HEK293 (cell line): ENCODE measurements around the gene RBM20.

Experiments
- AEBP2 ChIP-seq: fragments of 450-650 bp; formaldehyde crosslinking; IDR thresholded peaks from 2 replicates; pipeline ENCODE4 v1.5.1; 2016; ENCODE audit warnings: missing biosample characterization, missing genetic modification characterization, borderline replicate concordance
- GLI2 ChIP-seq: fragments of 450-650 bp; formaldehyde crosslinking; IDR thresholded peaks from 2 replicates; pipeline ENCODE4; 2017; ENCODE audit warnings: missing biosample characterization, missing genetic modification characterization, low read depth, borderline replicate concordance
- GLIS2 ChIP-seq: fragments of 450-650 bp; formaldehyde crosslinking; IDR thresholded peaks from 2 replicates; pipeline ENCODE4 v1.5.1; 2016; ENCODE audit warnings: missing biosample characterization, missing genetic modification characterization
- HOXC10 ChIP-seq: sonication (generic); formaldehyde crosslinking; IDR thresholded peaks from 2 replicates; pipeline ENCODE4 v1.8.1; 2023; ENCODE audit warnings: mild to moderate bottlenecking, missing genetic modification reagents
- INSM2 ChIP-seq: fragments of 450-650 bp; formaldehyde crosslinking; IDR thresholded peaks from 2 replicates; pipeline ENCODE4 v1.5.1; 2016; ENCODE audit warnings: missing biosample characterization, missing genetic modification characterization
- KLF8 ChIP-seq: fragments of 450-650 bp; formaldehyde crosslinking; IDR thresholded peaks from 2 replicates; pipeline ENCODE4 v1.5.1; 2016; ENCODE audit warnings: missing biosample characterization, missing genetic modification characterization
- PRDM6 ChIP-seq: fragments of 450-650 bp; formaldehyde crosslinking; IDR thresholded peaks from 2 replicates; pipeline ENCODE4 v1.5.1; 2017; ENCODE audit warnings: missing biosample characterization, missing genetic modification characterization
- TCF7L2 ChIP-seq: IDR thresholded peaks from 2 replicates; pipeline ENCODE4 v1.6.1; 2011; ENCODE audit warnings: low read depth, mild to moderate bottlenecking, inconsistent platforms, low read length, moderate library complexity, borderline replicate concordance
- ZBTB44 ChIP-seq: fragments of 450-650 bp; IDR thresholded peaks from 2 replicates; pipeline ENCODE4 v1.5.1; 2018; ENCODE audit warnings: missing biosample characterization, mild to moderate bottlenecking, missing genetic modification characterization
- ZFP37 ChIP-seq: fragments of 450-650 bp; formaldehyde crosslinking; IDR thresholded peaks from 2 replicates; pipeline ENCODE4 v1.5.1; 2016; ENCODE audit warnings: missing biosample characterization, missing genetic modification characterization
- ZFP41 ChIP-seq: fragments of 450-650 bp; formaldehyde crosslinking; IDR thresholded peaks from 2 replicates; pipeline ENCODE4 v1.5.1; 2016; ENCODE audit warnings: missing biosample characterization, missing genetic modification characterization, borderline replicate concordance
- ZNF10 ChIP-seq: fragments of 450-650 bp; formaldehyde crosslinking; IDR thresholded peaks from 2 replicates; pipeline ENCODE4 v1.5.1; 2017; ENCODE audit warnings: missing biosample characterization, missing genetic modification characterization
- ZNF112 ChIP-seq: fragments of 450-650 bp; formaldehyde crosslinking; IDR thresholded peaks from 2 replicates; pipeline ENCODE4 v1.5.0; 2017; ENCODE audit warnings: missing biosample characterization, missing genetic modification characterization
- ZNF146 ChIP-seq: fragments of 450-650 bp; formaldehyde crosslinking; IDR thresholded peaks from 2 replicates; pipeline ENCODE4 v1.5.1; 2016; ENCODE audit warnings: missing biosample characterization, missing genetic modification characterization
- ZNF2 ChIP-seq: fragments of 450-650 bp; formaldehyde crosslinking; IDR thresholded peaks from 2 replicates; pipeline ENCODE4 v1.5.1; 2016; ENCODE audit warnings: missing biosample characterization, missing genetic modification characterization
- ZNF23 ChIP-seq: fragments of 450-650 bp; formaldehyde crosslinking; IDR thresholded peaks from 2 replicates; pipeline ENCODE4 v1.5.1; 2016; ENCODE audit warnings: missing biosample characterization, missing genetic modification characterization, borderline replicate concordance
- ZNF280C ChIP-seq: fragments of 450-650 bp; formaldehyde crosslinking; IDR thresholded peaks from 2 replicates; pipeline ENCODE4 v1.5.1; 2016; ENCODE audit warnings: missing biosample characterization, missing genetic modification characterization
- ZNF341 ChIP-seq: fragments of 450-650 bp; formaldehyde crosslinking; IDR thresholded peaks from 2 replicates; pipeline ENCODE4; 2016; ENCODE audit warnings: low read depth, missing biosample characterization, missing genetic modification characterization
- ZNF404 ChIP-seq: fragments of 450-650 bp; formaldehyde crosslinking; IDR thresholded peaks from 2 replicates; pipeline ENCODE4 v1.5.1; 2017; ENCODE audit warnings: missing biosample characterization, missing genetic modification characterization
- ZNF426 ChIP-seq: fragments of 450-650 bp; formaldehyde crosslinking; IDR thresholded peaks from 2 replicates; pipeline ENCODE4 v1.5.1; 2017; ENCODE audit warnings: missing biosample characterization, missing genetic modification characterization, mild to moderate bottlenecking, inconsistent platforms, moderate library complexity
- ZNF510 ChIP-seq: fragments of 450-650 bp; formaldehyde crosslinking; IDR thresholded peaks from 2 replicates; pipeline ENCODE4 v1.5.1; 2018; ENCODE audit warnings: mild to moderate bottlenecking, missing genetic modification characterization, missing biosample characterization; ENCODE audit not compliant: insufficient replicate concordance
- ZNF513 ChIP-seq: fragments of 450-650 bp; IDR thresholded peaks from 2 replicates; pipeline ENCODE4 v1.5.1; 2018; ENCODE audit warnings: missing biosample characterization, missing genetic modification characterization
- ZNF529 ChIP-seq: fragments of 450-650 bp; formaldehyde crosslinking; IDR thresholded peaks from 2 replicates; pipeline ENCODE4 v1.5.1; 2017; ENCODE audit warnings: missing genetic modification characterization, missing biosample characterization; ENCODE audit not compliant: insufficient replicate concordance
- ZNF558 ChIP-seq: fragments of 450-650 bp; formaldehyde crosslinking; IDR thresholded peaks from 2 replicates; pipeline ENCODE4 v1.5.1; 2016; ENCODE audit warnings: missing biosample characterization, missing genetic modification characterization
- ZNF596 ChIP-seq: fragments of 450-650 bp; IDR thresholded peaks from 2 replicates; pipeline ENCODE4 v1.5.0; 2018; ENCODE audit warnings: missing biosample characterization, mild to moderate bottlenecking, missing genetic modification characterization, moderate library complexity
- ZNF629 ChIP-seq: fragments of 450-650 bp; formaldehyde crosslinking; IDR thresholded peaks from 2 replicates; pipeline ENCODE4 v1.5.1; 2017; ENCODE audit warnings: missing biosample characterization, missing genetic modification characterization
- ZNF654 ChIP-seq: fragments of 450-650 bp; formaldehyde crosslinking; IDR thresholded peaks from 2 replicates; pipeline ENCODE4 v1.5.1; 2016; ENCODE audit warnings: low read depth, missing biosample characterization, missing genetic modification characterization
- ZNF660 ChIP-seq: fragments of 450-650 bp; IDR thresholded peaks from 2 replicates; pipeline ENCODE4 v1.5.1; 2018; ENCODE audit warnings: missing biosample characterization, mild to moderate bottlenecking, missing genetic modification characterization
- ZNF791 ChIP-seq: fragments of 450-650 bp; formaldehyde crosslinking; IDR thresholded peaks from 2 replicates; pipeline ENCODE4 v1.5.1; 2016; ENCODE audit warnings: missing biosample characterization, missing genetic modification characterization
- ZNF792 ChIP-seq: fragments of 450-650 bp; formaldehyde crosslinking; IDR thresholded peaks from 2 replicates; pipeline ENCODE4 v1.5.1; 2016; ENCODE audit warnings: missing biosample characterization, missing genetic modification characterization

Gene RBM20

GRCh38 chr10:110648692-110649346 lies 4.7 kb downstream of the RBM20 start (continued):
- TF ChIP-seq KLF8 (tag by site-specific recombination) (no peak), ZBTB44 (tag by site-specific recombination) (no peak), ZNF341 (tag by site-specific recombination) (peak; percentile 62), ZNF146 (no peak), ZNF2 (tag by site-specific recombination) (no peak), HOXC10 (no peak), ZFP41 (tag by site-specific recombination) (no peak), ZNF529 (peak; percentile 11), ZNF629 (tag by site-specific recombination) (peak; percentile 40; the same call in 1 of the 2 replicates), ZFP37 (tag by site-specific recombination) (0 out of 2 replicates have a peak, but pooled peaks have one; percentile 30), GLIS2 (no peak), ZNF10 (tag by site-specific recombination) (no peak), ZNF791 (tag by site-specific recombination) (0 out of 2 replicates have a peak, but pooled peaks have one; percentile 44), ZNF280C (tag by site-specific recombination) (no peak), ZNF792 (tag by site-specific recombination) (no peak), ZNF654 (peak; percentile 45), ZNF426 (peak; percentile 82), INSM2 (tag by site-specific recombination) (no peak), ZNF513 (tag by site-specific recombination) (no peak), PRDM6 (tag by site-specific recombination) (peak; percentile 85), ZNF558 (tag by site-specific recombination) (0 out of 2 replicates have a peak, but pooled peaks have one; percentile 63), AEBP2 (tag by site-specific recombination) (0 out of 2 replicates have a peak, but pooled peaks have one; percentile 36), ZNF660 (no peak), ZNF112 (tag by site-specific recombination) (no peak), ZNF404 (tag by site-specific recombination) (no peak), ZNF510 (tag by site-specific recombination) (peak; percentile 64), GLI2 (peak; percentile 53; the same call in 1 of the 2 replicates), ZNF596 (no peak), ZNF23 (tag by site-specific recombination) (no peak), TCF7L2 (no peak)
